Prostate gland (tissue), 2 donors: ENCODE results near the gene OR52R1.

Experiments
- CTCF ChIP-seq, 4 experiments: fragments of 200-600 bp in 2 of 4; fragments of 450-650 bp in 2 of 4; sonication (generic) in 2 of 4; IDR thresholded peaks; 1 replicate in 3 of 4; 2 replicates in 1 of 4; pipeline ENCODE4 v1.5.1; 2016 to 2019; ENCODE audit warnings: antibody characterized with exemption in 4 of 4, mild to moderate bottlenecking in 2 of 4, moderate library complexity in 2 of 4
- POLR2A ChIP-seq: fragments of 450-650 bp; IDR thresholded peaks from one replicate; pipeline ENCODE4 v1.6.1; 2016; ENCODE audit warnings: antibody characterized with exemption, mild to moderate bottlenecking

- no peak for TF ChIP-seq CTCF (IDR thresholded peaks at IDR 0.05)
- TF ChIP-seq POLR2A, result no peak
Measured at GRCh38 chr11:4839851-4840549, 35.8 kb upstream of the OR52R1 start.
